MM.1S (cell line): ENCODE data around the gene SH3RF3.

Source experiments
- CTCF ChIP-seq: fragments of 300-600 bp; sonication (generic); IDR thresholded peaks from 2 replicates; pipeline ENCODE4 v1.5.1; 2016; ENCODE audit warnings: antibody characterized with exemption, low read length, mixed read lengths
- EZH2 ChIP-seq: fragments of 300-600 bp; sonication (generic); optimal IDR thresholded peaks from 2 replicates; pipeline ENCODE3; 2017; ENCODE audit warnings: low read depth, mild to moderate bottlenecking, antibody characterized with exemption, low read length, mixed read lengths

GRCh38 chr2:109187711-109188495 is 58.9 kb downstream of the SH3RF3 start:
- TF ChIP-seq EZH2 (no peak), CTCF (no peak)
